GM12874 (cell line): Measurements from ENCODE around the gene CEACAM1.

Experiments
- CTCF ChIP-seq: IDR thresholded peaks from 2 replicates; pipeline ENCODE4 v1.5.1; 2011; ENCODE audit warnings: low read depth, mild to moderate bottlenecking, control low read depth, low read length, moderate library complexity; ENCODE audit not compliant: insufficient read depth

CEACAM1 gene

GRCh38 chr19:42514449-42514848 is 13.8 kb downstream of the CEACAM1 start:
- no peak for TF ChIP-seq CTCF

- no peak for TF ChIP-seq CTCF
Measured at GRCh38 chr19:42512743-42513304, 15.5 kb downstream of the CEACAM1 start.

- no peak for TF ChIP-seq CTCF
Measured at GRCh38 chr19:42512130-42512636, 16.1 kb downstream of the CEACAM1 start.

- no peak for TF ChIP-seq CTCF
Measured at GRCh38 chr19:42511340-42511739, 16.9 kb downstream of the CEACAM1 start.

GRCh38 chr19:42508892-42509444 is 19.3 kb downstream of the CEACAM1 start:
- no peak for TF ChIP-seq CTCF

- no peak for TF ChIP-seq CTCF
Measured at GRCh38 chr19:42505066-42505465, 23.2 kb downstream of the CEACAM1 start.

- no peak for TF ChIP-seq CTCF
Measured at GRCh38 chr19:42501733-42502132, 26.5 kb downstream of the CEACAM1 start.
